ENCODE data around the gene KNOP1.
"Not testable (repeated sequence)": the region's sequence is repeated elsewhere in the genome, so short reads cannot be mapped to it uniquely, and the experiment has no call there.

The KNOP1 gene

GRCh38 chr16:19672378-19672777 lies 45.6 kb downstream of the KNOP1 start:
- no peak overlapping the region for H3K9ac ChIP-seq (ENCODE audit: low read length in 5 of 5)
- H3K36me3 ChIP-seq (ENCODE audit: control insufficient read depth in 5 of 5, insufficient read depth in 5 of 5, low read length in 5 of 5): peaks cover 18 to 65% (median 39%) of the 10 kb centered on the region in 5 donors
- no peak overlapping the region for H3K4me3 ChIP-seq (ENCODE audit: low read depth in 1 of 5, low read length in 5 of 5)
- H3K4me1 ChIP-seq (ENCODE audit: control insufficient read depth in 5 of 5, insufficient read depth in 5 of 5, low read length in 5 of 5): no peaks in the 10 kb centered on the region
- no peaks in the 10 kb centered on the region for H3K9me3 ChIP-seq (ENCODE audit: control insufficient read depth in 5 of 5, low read length in 5 of 5)
- no peaks in the 10 kb centered on the region for H3K27me3 ChIP-seq (ENCODE audit: control insufficient read depth in 5 of 5, insufficient read depth in 4 of 5, low read length in 5 of 5)
- H3K27ac ChIP-seq (ENCODE audit: low read depth, low read length): no peak overlapping the region

- peaks cover 16 to 37% (median 25%) of the 10 kb centered on the region in 5 donors for H3K36me3 ChIP-seq (ENCODE audit: control insufficient read depth in 5 of 5, insufficient read depth in 5 of 5, low read length in 5 of 5)
- H3K27me3 ChIP-seq (ENCODE audit: control insufficient read depth in 5 of 5, insufficient read depth in 4 of 5, low read length in 5 of 5): no peaks in the 10 kb centered on the region
- H3K4me1 ChIP-seq (ENCODE audit: control insufficient read depth in 5 of 5, insufficient read depth in 5 of 5, low read length in 5 of 5): peaks cover 0 to 6% (median 0%) of the 10 kb centered on the region in 5 donors
- no peak overlapping the region for H3K4me3 ChIP-seq (ENCODE audit: low read depth in 1 of 5, low read length in 5 of 5)
- H3K9me3 ChIP-seq (ENCODE audit: control insufficient read depth in 5 of 5, low read length in 5 of 5): peaks cover 0 to 3% (median 0%) of the 10 kb centered on the region in 5 donors
- H3K27ac ChIP-seq (ENCODE audit: low read depth, low read length): no peak overlapping the region
- no peak overlapping the region for H3K9ac ChIP-seq (ENCODE audit: low read length in 5 of 5)
These were observed 51.5 kb downstream of the KNOP1 start for GRCh38 chr16:19666477-19666876.

GRCh38 chr16:19665313-19665712 lies 52.7 kb downstream of the KNOP1 start:
- H3K9ac ChIP-seq (ENCODE audit: low read length in 5 of 5); H3K9me3 ChIP-seq (ENCODE audit: control insufficient read depth in 5 of 5, low read length in 5 of 5); H3K27me3 ChIP-seq (ENCODE audit: control insufficient read depth in 5 of 5, insufficient read depth in 4 of 5, low read length in 5 of 5); H3K27ac ChIP-seq (ENCODE audit: low read depth, low read length); H3K4me3 ChIP-seq (ENCODE audit: low read depth in 1 of 5, low read length in 5 of 5); H3K4me1 ChIP-seq (ENCODE audit: control insufficient read depth in 5 of 5, insufficient read depth in 5 of 5, low read length in 5 of 5): not testable (repeated sequence)
- H3K36me3 ChIP-seq (ENCODE audit: control insufficient read depth in 5 of 5, insufficient read depth in 5 of 5, low read length in 5 of 5): peaks cover 13 to 30% (median 20%) of the 10 kb centered on the region in 5 donors

GRCh38 chr16:19664166-19664565 lies 53.9 kb downstream of the KNOP1 start:
- Histone ChIP-seq H3K9ac (ENCODE audit: low read length in 5 of 5) (no peak overlapping the region), H3K27me3 (ENCODE audit: control insufficient read depth in 5 of 5, insufficient read depth in 4 of 5, low read length in 5 of 5) (no peaks in the 10 kb centered on the region), H3K4me3 (ENCODE audit: low read depth in 1 of 5, low read length in 5 of 5) (no peak overlapping the region), H3K9me3 (ENCODE audit: control insufficient read depth in 5 of 5, low read length in 5 of 5) (peaks cover 0 to 3% (median 0%) of the 10 kb centered on the region in 5 donors), H3K27ac (ENCODE audit: low read depth, low read length) (no peak overlapping the region), H3K36me3 (ENCODE audit: control insufficient read depth in 5 of 5, insufficient read depth in 5 of 5, low read length in 5 of 5) (peaks cover 10 to 20% (median 13%) of the 10 kb centered on the region in 5 donors), H3K4me1 (ENCODE audit: control insufficient read depth in 5 of 5, insufficient read depth in 5 of 5, low read length in 5 of 5) (peaks cover 0 to 6% (median 0%) of the 10 kb centered on the region in 5 donors)

- Histone ChIP-seq H3K9me3 (ENCODE audit: control insufficient read depth in 5 of 5, low read length in 5 of 5) (peaks cover 0 to 3% (median 0%) of the 10 kb centered on the region in 5 donors), H3K4me3 (ENCODE audit: low read depth in 1 of 5, low read length in 5 of 5) (no peak overlapping the region), H3K27me3 (ENCODE audit: control insufficient read depth in 5 of 5, insufficient read depth in 4 of 5, low read length in 5 of 5) (no peaks in the 10 kb centered on the region), H3K27ac (ENCODE audit: low read depth, low read length) (no peak overlapping the region), H3K36me3 (ENCODE audit: control insufficient read depth in 5 of 5, insufficient read depth in 5 of 5, low read length in 5 of 5) (peaks cover 12 to 22% (median 16%) of the 10 kb centered on the region in 5 donors), H3K9ac (ENCODE audit: low read length in 5 of 5) (no peak overlapping the region), H3K4me1 (ENCODE audit: control insufficient read depth in 5 of 5, insufficient read depth in 5 of 5, low read length in 5 of 5) (peaks cover 0 to 6% (median 0%) of the 10 kb centered on the region in 5 donors)
These were observed 55.7 kb downstream of the KNOP1 start for GRCh38 chr16:19662351-19662750.

- Histone ChIP-seq H3K9ac (ENCODE audit: low read length in 5 of 5) (no peak overlapping the region), H3K27me3 (ENCODE audit: control insufficient read depth in 5 of 5, insufficient read depth in 4 of 5, low read length in 5 of 5) (no peaks in the 10 kb centered on the region), H3K36me3 (ENCODE audit: control insufficient read depth in 5 of 5, insufficient read depth in 5 of 5, low read length in 5 of 5) (peaks cover 14 to 29% (median 16%) of the 10 kb centered on the region in 5 donors), H3K4me3 (ENCODE audit: low read depth in 1 of 5, low read length in 5 of 5) (no peak overlapping the region), H3K27ac (ENCODE audit: low read depth, low read length) (no peak overlapping the region), H3K4me1 (ENCODE audit: control insufficient read depth in 5 of 5, insufficient read depth in 5 of 5, low read length in 5 of 5) (no peaks in the 10 kb centered on the region), H3K9me3 (ENCODE audit: control insufficient read depth in 5 of 5, low read length in 5 of 5) (peaks cover 0 to 3% (median 0%) of the 10 kb centered on the region in 5 donors)
These were observed 57.6 kb downstream of the KNOP1 start for GRCh38 chr16:19660432-19660831.

- Histone ChIP-seq H3K27ac (ENCODE audit: low read depth, low read length) (no peak overlapping the region), H3K27me3 (ENCODE audit: control insufficient read depth in 5 of 5, insufficient read depth in 4 of 5, low read length in 5 of 5) (no peaks in the 10 kb centered on the region), H3K4me1 (ENCODE audit: control insufficient read depth in 5 of 5, insufficient read depth in 5 of 5, low read length in 5 of 5) (no peaks in the 10 kb centered on the region), H3K9me3 (ENCODE audit: control insufficient read depth in 5 of 5, low read length in 5 of 5) (no peaks in the 10 kb centered on the region), H3K36me3 (ENCODE audit: control insufficient read depth in 5 of 5, insufficient read depth in 5 of 5, low read length in 5 of 5) (peaks cover 17 to 37% (median 19%) of the 10 kb centered on the region in 5 donors), H3K9ac (ENCODE audit: low read length in 5 of 5) (no peak overlapping the region), H3K4me3 (ENCODE audit: low read depth in 1 of 5, low read length in 5 of 5) (no peak overlapping the region)
These were observed 58.5 kb downstream of the KNOP1 start for GRCh38 chr16:19659554-19659953.

GRCh38 chr16:19657831-19658230 lies 60.2 kb downstream of the KNOP1 start:
- H3K9ac ChIP-seq (ENCODE audit: low read length in 5 of 5): no peak overlapping the region
- no peaks in the 10 kb centered on the region for H3K4me1 ChIP-seq (ENCODE audit: control insufficient read depth in 5 of 5, insufficient read depth in 5 of 5, low read length in 5 of 5)
- H3K4me3 ChIP-seq (ENCODE audit: low read depth in 1 of 5, low read length in 5 of 5): no peak overlapping the region
- H3K9me3 ChIP-seq (ENCODE audit: control insufficient read depth in 5 of 5, low read length in 5 of 5): no peaks in the 10 kb centered on the region
- no peaks in the 10 kb centered on the region for H3K27me3 ChIP-seq (ENCODE audit: control insufficient read depth in 5 of 5, insufficient read depth in 4 of 5, low read length in 5 of 5)
- H3K27ac ChIP-seq (ENCODE audit: low read depth, low read length): no peak overlapping the region
- peaks cover 15 to 54% (median 35%) of the 10 kb centered on the region in 5 donors for H3K36me3 ChIP-seq (ENCODE audit: control insufficient read depth in 5 of 5, insufficient read depth in 5 of 5, low read length in 5 of 5)

GRCh38 chr16:19655242-19655777 lies 62.7 kb downstream of the KNOP1 start:
- Histone ChIP-seq H3K27me3 (ENCODE audit: control insufficient read depth in 5 of 5, insufficient read depth in 4 of 5, low read length in 5 of 5) (no peaks in the 10 kb centered on the region), H3K36me3 (ENCODE audit: control insufficient read depth in 5 of 5, insufficient read depth in 5 of 5, low read length in 5 of 5) (peaks cover 21 to 65% (median 43%) of the 10 kb centered on the region in 5 donors), H3K9me3 (ENCODE audit: control insufficient read depth in 5 of 5, low read length in 5 of 5) (no peaks in the 10 kb centered on the region), H3K9ac (ENCODE audit: low read length in 5 of 5) (no peak overlapping the region), H3K27ac (ENCODE audit: low read depth, low read length) (no peak overlapping the region), H3K4me1 (ENCODE audit: control insufficient read depth in 5 of 5, insufficient read depth in 5 of 5, low read length in 5 of 5) (no peaks in the 10 kb centered on the region), H3K4me3 (ENCODE audit: low read depth in 1 of 5, low read length in 5 of 5) (no peak overlapping the region)

GRCh38 chr16:19654147-19654546 lies 63.9 kb downstream of the KNOP1 start:
- no peak overlapping the region for H3K4me3 ChIP-seq (ENCODE audit: low read depth in 1 of 5, low read length in 5 of 5)
- no peak overlapping the region for H3K9ac ChIP-seq (ENCODE audit: low read length in 5 of 5)
- H3K9me3 ChIP-seq (ENCODE audit: control insufficient read depth in 5 of 5, low read length in 5 of 5): no peaks in the 10 kb centered on the region
- no peaks in the 10 kb centered on the region for H3K4me1 ChIP-seq (ENCODE audit: control insufficient read depth in 5 of 5, insufficient read depth in 5 of 5, low read length in 5 of 5)
- no peaks in the 10 kb centered on the region for H3K27me3 ChIP-seq (ENCODE audit: control insufficient read depth in 5 of 5, insufficient read depth in 4 of 5, low read length in 5 of 5)
- H3K27ac ChIP-seq (ENCODE audit: low read depth, low read length): no peak overlapping the region
- H3K36me3 ChIP-seq (ENCODE audit: control insufficient read depth in 5 of 5, insufficient read depth in 5 of 5, low read length in 5 of 5): peaks cover 29 to 75% (median 52%) of the 10 kb centered on the region in 5 donors
